ENCODE measurements around the gene EHMT1. TPM values are rescaled to one million over a fixed set of nuclear protein-coding genes. Genes with fewer than 3 reads are reported as not detected.

EHMT1 gene
- total RNA-seq, 1 experiment from 2014 or later = 63.9 TPM

DNA sequence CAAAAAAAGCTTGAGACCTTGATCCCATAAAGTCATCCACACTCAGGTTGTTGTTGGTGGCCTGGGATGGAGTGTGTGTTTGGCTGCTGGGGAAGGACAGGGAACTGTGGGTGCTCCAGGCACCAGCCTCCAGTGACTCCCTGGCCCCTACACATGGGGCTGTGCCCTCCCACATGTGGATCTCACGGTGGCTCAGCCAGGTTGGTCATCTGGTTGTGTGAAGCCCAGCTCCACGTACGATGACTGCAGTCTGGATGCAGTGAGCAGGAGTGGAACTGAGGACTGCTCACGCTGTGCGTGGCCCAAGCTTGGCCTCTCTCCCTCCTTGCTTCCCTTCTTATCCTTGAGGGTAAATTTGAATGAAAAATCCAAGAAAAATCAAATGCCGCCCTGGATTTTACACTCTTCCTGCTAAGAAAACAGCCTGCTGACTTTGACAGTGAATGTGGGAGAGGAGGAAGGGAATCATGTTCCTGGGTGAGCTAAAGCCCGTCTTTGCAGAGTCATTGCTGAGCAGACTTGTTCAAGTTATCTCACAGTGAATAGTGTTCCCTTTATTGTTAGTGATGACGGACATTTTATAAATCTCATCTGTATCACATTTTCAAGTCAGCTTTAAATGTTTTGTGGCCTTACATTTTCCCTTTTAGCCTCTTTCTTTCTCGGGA lies 193.7 kb downstream of the EHMT1 start:
- H3K27ac ChIP-seq (ENCODE audit: low read length) = no peak overlapping the region
- no peaks in the 10 kb centered on the region for H3K36me3 ChIP-seq (ENCODE audit: control insufficient read depth, insufficient read depth, low read length)
- BruUV-seq (replicated peaks) = no TSS peak
- POLR2A ChIA-PET = interaction anchor here (0.7 kb wide), 1 partner anchor 133 kb away, joined by 3 read pairs; no protein-coding TSS in a partner anchor
- DNase-seq (ENCODE audit: low read depth, low spot score) (no peak), ATAC-seq (no peak)
- H3K4me1 ChIP-seq (ENCODE audit: control insufficient read depth, insufficient read depth, low read length) = no peaks in the 10 kb centered on the region
- intact Hi-C loops (cut with micrococcal nuclease; ENCODE audit: unreplicated experiment) = no loop called here
- H3K27me3 ChIP-seq (ENCODE audit: control insufficient read depth, insufficient read depth, low read length) = no peaks in the 10 kb centered on the region
- no peaks in the 10 kb centered on the region for H3K9me3 ChIP-seq (ENCODE audit: control insufficient read depth, insufficient read depth, low read depth, low read length)
- in situ Hi-C loops (cut with HindIII; ENCODE audit: low pct_unique_long_range_greater_than_20kb, low sequenced_read_pairs) = no loop called here
- no peak overlapping the region for H3K4me3 ChIP-seq (ENCODE audit: low read depth in 2 of 2, low read length in 2 of 2)
- CTCF ChIA-PET = no interaction called here
- TF ChIP-seq, protein P1, sequence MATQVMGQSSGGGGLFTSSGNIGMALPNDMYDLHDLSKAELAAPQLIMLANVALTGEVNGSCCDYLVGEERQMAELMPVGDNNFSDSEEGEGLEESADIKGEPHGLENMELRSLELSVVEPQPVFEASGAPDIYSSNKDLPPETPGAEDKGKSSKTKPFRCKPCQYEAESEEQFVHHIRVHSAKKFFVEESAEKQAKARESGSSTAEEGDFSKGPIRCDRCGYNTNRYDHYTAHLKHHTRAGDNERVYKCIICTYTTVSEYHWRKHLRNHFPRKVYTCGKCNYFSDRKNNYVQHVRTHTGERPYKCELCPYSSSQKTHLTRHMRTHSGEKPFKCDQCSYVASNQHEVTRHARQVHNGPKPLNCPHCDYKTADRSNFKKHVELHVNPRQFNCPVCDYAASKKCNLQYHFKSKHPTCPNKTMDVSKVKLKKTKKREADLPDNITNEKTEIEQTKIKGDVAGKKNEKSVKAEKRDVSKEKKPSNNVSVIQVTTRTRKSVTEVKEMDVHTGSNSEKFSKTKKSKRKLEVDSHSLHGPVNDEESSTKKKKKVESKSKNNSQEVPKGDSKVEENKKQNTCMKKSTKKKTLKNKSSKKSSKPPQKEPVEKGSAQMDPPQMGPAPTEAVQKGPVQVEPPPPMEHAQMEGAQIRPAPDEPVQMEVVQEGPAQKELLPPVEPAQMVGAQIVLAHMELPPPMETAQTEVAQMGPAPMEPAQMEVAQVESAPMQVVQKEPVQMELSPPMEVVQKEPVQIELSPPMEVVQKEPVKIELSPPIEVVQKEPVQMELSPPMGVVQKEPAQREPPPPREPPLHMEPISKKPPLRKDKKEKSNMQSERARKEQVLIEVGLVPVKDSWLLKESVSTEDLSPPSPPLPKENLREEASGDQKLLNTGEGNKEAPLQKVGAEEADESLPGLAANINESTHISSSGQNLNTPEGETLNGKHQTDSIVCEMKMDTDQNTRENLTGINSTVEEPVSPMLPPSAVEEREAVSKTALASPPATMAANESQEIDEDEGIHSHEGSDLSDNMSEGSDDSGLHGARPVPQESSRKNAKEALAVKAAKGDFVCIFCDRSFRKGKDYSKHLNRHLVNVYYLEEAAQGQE (IDR thresholded peaks at IDR 0.05; ENCODE audit: insufficient read depth in 1 of 2, low read depth in 2 of 2, low read length in 1 of 2) = no peak
- TF ChIP-seq TCF7L2 (IDR thresholded peaks at IDR 0.05; ENCODE audit: low read depth, low read length) (no peak), POLR2AphosphoS5 (IDR thresholded peaks at IDR 0.05; ENCODE audit: low read depth, low read length) (no peak), SIN3A (IDR thresholded peaks at IDR 0.05; ENCODE audit: borderline replicate concordance, insufficient read depth, low read depth, low read length) (no peak), CTCF (IDR thresholded peaks at IDR 0.05) (no peak)

DNA sequence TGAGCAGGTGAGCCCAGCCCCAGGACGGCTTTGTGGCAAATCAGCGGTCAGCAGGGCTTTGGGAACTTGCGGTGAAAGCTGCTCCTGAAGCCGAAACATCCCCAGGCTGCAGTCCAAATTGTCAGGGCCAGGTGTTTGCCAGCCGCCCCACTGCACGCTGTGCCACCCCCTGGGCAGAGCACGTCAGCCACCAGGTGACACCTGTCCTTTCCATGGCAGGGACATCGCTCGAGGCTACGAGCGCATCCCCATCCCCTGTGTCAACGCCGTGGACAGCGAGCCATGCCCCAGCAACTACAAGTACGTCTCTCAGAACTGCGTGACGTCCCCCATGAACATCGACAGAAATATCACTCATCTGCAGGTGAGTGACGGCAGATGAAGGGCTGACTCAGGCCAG lies 194.4 kb downstream of the EHMT1 start:
- no peak overlapping the region for H3K27ac ChIP-seq (ENCODE audit: low read length)
- BruUV-seq (replicated peaks) = no TSS peak
- no peaks in the 10 kb centered on the region for H3K4me1 ChIP-seq (ENCODE audit: control insufficient read depth, insufficient read depth, low read length)
- ATAC-seq (no peak), DNase-seq (ENCODE audit: low read depth, low spot score) (no peak)
- no peaks in the 10 kb centered on the region for H3K27me3 ChIP-seq (ENCODE audit: control insufficient read depth, insufficient read depth, low read length)
- H3K4me3 ChIP-seq (ENCODE audit: low read depth in 2 of 2, low read length in 2 of 2) = no peak overlapping the region
- CTCF ChIA-PET = no interaction called here
- intact Hi-C loops (cut with micrococcal nuclease; ENCODE audit: unreplicated experiment) = no loop called here
- no peaks in the 10 kb centered on the region for H3K36me3 ChIP-seq (ENCODE audit: control insufficient read depth, insufficient read depth, low read length)
- POLR2A ChIA-PET = no interaction called here
- in situ Hi-C loops (cut with HindIII; ENCODE audit: low pct_unique_long_range_greater_than_20kb, low sequenced_read_pairs) = no loop called here
- no peaks in the 10 kb centered on the region for H3K9me3 ChIP-seq (ENCODE audit: control insufficient read depth, insufficient read depth, low read depth, low read length)
- TF ChIP-seq CTCF (IDR thresholded peaks at IDR 0.05) (no peak), SIN3A (IDR thresholded peaks at IDR 0.05; ENCODE audit: borderline replicate concordance, insufficient read depth, low read depth, low read length) (no peak), POLR2AphosphoS5 (IDR thresholded peaks at IDR 0.05; ENCODE audit: low read depth, low read length) (no peak), TCF7L2 (IDR thresholded peaks at IDR 0.05; ENCODE audit: low read depth, low read length) (no peak)
- TF ChIP-seq, protein P1 (IDR thresholded peaks at IDR 0.05; ENCODE audit: insufficient read depth in 1 of 2, low read depth in 2 of 2, low read length in 1 of 2) = no peak

All from Panc1 (cell line).